Measurements from ENCODE around the gene PTGES. TPM values are rescaled to one million over a fixed set of nuclear protein-coding genes. Genes with fewer than 3 reads are reported as not detected.
A peak's percentile ranks its signal among the peaks of the same experiment; 100 is the strongest.

Gene PTGES
- total RNA-seq, 1 donor from 2014 or later, result not detected

DNA sequence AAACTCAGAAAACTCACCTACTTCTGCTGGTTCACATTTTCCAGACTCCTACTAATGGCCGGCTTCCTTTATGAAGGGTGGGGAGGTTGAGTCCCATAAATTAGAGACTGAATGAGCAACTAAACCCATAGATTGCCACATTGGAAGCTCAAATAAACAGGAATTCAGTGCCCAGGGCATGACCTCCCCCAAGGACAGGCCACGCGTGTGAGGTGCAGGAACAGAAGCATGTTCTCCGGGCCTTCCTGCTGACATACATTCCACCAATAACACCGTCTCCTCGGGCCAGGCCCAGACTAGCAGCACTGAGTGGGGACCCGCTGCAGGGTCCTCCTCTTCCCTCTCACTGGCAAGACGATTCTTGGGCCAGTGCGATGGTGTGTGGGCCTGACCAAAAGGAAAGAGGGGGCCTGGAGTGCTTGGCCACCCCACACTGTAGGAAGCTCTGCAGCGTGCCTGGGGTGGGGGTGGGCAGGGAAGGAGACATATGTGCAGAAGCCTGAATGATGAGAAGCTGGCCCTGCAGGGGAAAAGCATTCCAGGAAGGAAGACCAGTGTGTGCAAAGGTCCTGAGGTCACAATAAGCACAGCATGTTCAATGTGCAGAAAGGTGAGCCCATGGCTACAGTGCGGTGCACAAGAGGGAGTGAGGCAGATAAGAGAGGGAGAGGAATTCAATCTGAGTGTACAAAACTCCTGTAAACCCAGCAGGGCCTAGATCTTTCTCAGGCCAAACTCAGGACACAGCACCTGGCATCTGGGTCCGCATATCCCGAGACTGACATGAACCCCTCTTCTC is 12.0 kb downstream of the PTGES start:
- ATAC-seq (ENCODE audit: low read depth) (no peak), DNase-seq (no peak)
- Mint-ChIP-seq H3K36me3 (ENCODE audit: low read depth) (no peaks in the 10 kb centered on the region), H3K4me1 (peaks cover 10% of the 10 kb centered on the region), H3K27me3 (peaks cover 12% of the 10 kb centered on the region), H3K9me3 (no peaks in the 10 kb centered on the region), H3K27ac (no peak overlapping the region), H3K4me3 (no peak overlapping the region)
- ChIA-PET CTCF (no interaction called here), POLR2A (interaction anchor here (0.6 kb wide), 1 partner anchor 38 kb away, joined by 4 read pairs; no protein-coding TSS in a partner anchor)
- TF ChIP-seq, protein P1, sequence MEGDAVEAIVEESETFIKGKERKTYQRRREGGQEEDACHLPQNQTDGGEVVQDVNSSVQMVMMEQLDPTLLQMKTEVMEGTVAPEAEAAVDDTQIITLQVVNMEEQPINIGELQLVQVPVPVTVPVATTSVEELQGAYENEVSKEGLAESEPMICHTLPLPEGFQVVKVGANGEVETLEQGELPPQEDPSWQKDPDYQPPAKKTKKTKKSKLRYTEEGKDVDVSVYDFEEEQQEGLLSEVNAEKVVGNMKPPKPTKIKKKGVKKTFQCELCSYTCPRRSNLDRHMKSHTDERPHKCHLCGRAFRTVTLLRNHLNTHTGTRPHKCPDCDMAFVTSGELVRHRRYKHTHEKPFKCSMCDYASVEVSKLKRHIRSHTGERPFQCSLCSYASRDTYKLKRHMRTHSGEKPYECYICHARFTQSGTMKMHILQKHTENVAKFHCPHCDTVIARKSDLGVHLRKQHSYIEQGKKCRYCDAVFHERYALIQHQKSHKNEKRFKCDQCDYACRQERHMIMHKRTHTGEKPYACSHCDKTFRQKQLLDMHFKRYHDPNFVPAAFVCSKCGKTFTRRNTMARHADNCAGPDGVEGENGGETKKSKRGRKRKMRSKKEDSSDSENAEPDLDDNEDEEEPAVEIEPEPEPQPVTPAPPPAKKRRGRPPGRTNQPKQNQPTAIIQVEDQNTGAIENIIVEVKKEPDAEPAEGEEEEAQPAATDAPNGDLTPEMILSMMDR (IDR thresholded peaks at IDR 0.05), result no peak
- intact Hi-C loops (cut with micrococcal nuclease), result no loop called here

DNA sequence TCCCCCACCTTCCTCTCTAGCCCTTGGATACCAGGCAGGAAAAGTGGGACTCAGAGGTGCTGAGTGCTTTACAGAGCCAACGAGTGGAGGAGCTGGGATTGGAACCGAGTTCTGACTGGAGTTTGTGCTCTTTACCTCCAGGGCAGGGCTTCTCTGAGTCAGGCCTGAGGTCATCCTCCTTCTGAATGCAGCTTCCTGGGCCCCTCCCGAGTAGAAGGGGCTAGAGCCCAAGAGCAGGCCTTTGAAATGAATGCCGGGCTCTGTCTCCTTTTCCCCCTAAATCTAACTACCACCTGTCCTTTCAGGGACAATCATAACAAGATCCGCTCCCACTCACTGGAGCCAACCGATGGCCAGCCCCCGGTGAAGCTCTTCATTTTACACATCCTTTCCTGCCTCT is 12.7 kb downstream of the PTGES start:
- no peak overlapping the region for H3K27ac Mint-ChIP-seq
- H3K4me1 Mint-ChIP-seq, result peaks cover 10% of the 10 kb centered on the region
- no peak overlapping the region for H3K4me3 Mint-ChIP-seq
- peaks cover 12% of the 10 kb centered on the region for H3K27me3 Mint-ChIP-seq
- CTCF ChIA-PET, result no interaction called here
- H3K9me3 Mint-ChIP-seq, result no peaks in the 10 kb centered on the region
- no peak for ATAC-seq (ENCODE audit: low read depth)
- TF ChIP-seq, protein P1 (IDR thresholded peaks at IDR 0.05), result no peak
- POLR2A ChIA-PET, result no interaction called here
- H3K36me3 Mint-ChIP-seq (ENCODE audit: low read depth), result no peaks in the 10 kb centered on the region
- intact Hi-C loops (cut with micrococcal nuclease), result no loop called here
- no peak for DNase-seq

- peaks cover 10% of the 10 kb centered on the region for H3K4me1 Mint-ChIP-seq
- ATAC-seq (ENCODE audit: low read depth), result no peak
- intact Hi-C loops (cut with micrococcal nuclease), result loop anchor here (5.0 kb wide), 2 partner anchors 603 to 943 kb away; no protein-coding TSS in a partner anchor
- peaks cover 10% of the 10 kb centered on the region for H3K27me3 Mint-ChIP-seq
- TF ChIP-seq, protein P1 (IDR thresholded peaks at IDR 0.05), result no peak
- no peak overlapping the region for H3K27ac Mint-ChIP-seq
- H3K36me3 Mint-ChIP-seq (ENCODE audit: low read depth), result no peaks in the 10 kb centered on the region
- ChIA-PET CTCF (interaction anchor here (2.4 to 2.5 kb wide), 2 partner anchors 13 to 52 kb away, joined by 9 to 15 read pairs; no protein-coding TSS in a partner anchor), POLR2A (interaction anchor here (0.7 kb wide), 2 partner anchors 12 to 921 kb away, joined by 3 read pairs; partner anchors contain the start of gene ENDOG)
- peak overlapping the region; percentile 8 for H3K4me3 Mint-ChIP-seq
- DNase-seq, result no peak
- H3K9me3 Mint-ChIP-seq, result no peaks in the 10 kb centered on the region
These were observed 13.4 kb downstream of the PTGES start for GRCh38 chr9:129739432-129739831.

GRCh38 chr9:129737479-129738274 is 15.2 kb downstream of the PTGES start:
- TF ChIP-seq, protein P1 (IDR thresholded peaks at IDR 0.05), result peak; percentile 82
- peak; percentile 81 for DNase-seq
- POLR2A ChIA-PET, result interaction anchor here (0.5 to 1.8 kb wide), 8 partner anchors 8 to 1812 kb away, joined by 3 to 8 read pairs (median 4); no protein-coding TSS in a partner anchor
- ATAC-seq (ENCODE audit: low read depth), result peak; percentile 91
- Mint-ChIP-seq H3K36me3 (ENCODE audit: low read depth) (no peaks in the 10 kb centered on the region), H3K4me3 (peak overlapping the region; percentile 70), H3K27ac (no peak overlapping the region), H3K27me3 (peaks cover 6% of the 10 kb centered on the region), H3K9me3 (no peaks in the 10 kb centered on the region), H3K4me1 (peaks cover 10% of the 10 kb centered on the region)
- CTCF ChIA-PET, result interaction anchor here (0.6 to 2.5 kb wide), 15 partner anchors 9 to 606 kb away, joined by 3 to 15 read pairs (median 4); no protein-coding TSS in a partner anchor
- intact Hi-C loops (cut with micrococcal nuclease), result loop anchor here (1.0 to 5.0 kb wide), 5 partner anchors 46 to 945 kb away; partner anchors contain the start of gene ASB6
